Pons (tissue), 1 donor: Measurements from ENCODE around the gene PTGFRN.

Experiments used
- DNase-seq: peaks from one replicate; pipeline ENCODE4 v3.0.0-alpha.2; 2016; ENCODE audit warnings: low spot score

Gene PTGFRN

GRCh38 chr1:116889380-116889779 is 20.3 kb upstream of the PTGFRN start:
- DNase-seq: no peak

GRCh38 chr1:116891396-116892079 is 18.2 kb upstream of the PTGFRN start:
- DNase-seq: no peak

GRCh38 chr1:116895073-116895472 is 14.6 kb upstream of the PTGFRN start:
- no peak for DNase-seq

- no peak for DNase-seq
These were observed 10.2 kb upstream of the PTGFRN start for GRCh38 chr1:116899529-116899928.

- DNase-seq: no peak
These were observed 9.0 kb upstream of the PTGFRN start for GRCh38 chr1:116900471-116901365.

- no peak for DNase-seq
These were observed 7.7 kb upstream of the PTGFRN start for GRCh38 chr1:116902027-116902426.

- no peak for DNase-seq
These were observed 6.9 kb upstream of the PTGFRN start for GRCh38 chr1:116902723-116903383.

GRCh38 chr1:116904791-116905320 is 4.9 kb upstream of the PTGFRN start:
- no peak for DNase-seq

GRCh38 chr1:116906812-116907211 is 2.9 kb upstream of the PTGFRN start:
- no peak for DNase-seq

GRCh38 chr1:116907351-116907750 is 2.4 kb upstream of the PTGFRN start:
- DNase-seq: no peak

GRCh38 chr1:116908266-116908665 is 1.4 kb upstream of the PTGFRN start:
- no peak for DNase-seq

GRCh38 chr1:116908820-116909511 is 750 bp upstream of the PTGFRN start:
- DNase-seq: no peak

- DNase-seq: no peak
These were observed 867 bp downstream of the PTGFRN start for GRCh38 chr1:116910379-116911187.

GRCh38 chr1:116911188-116911553 is 1.5 kb downstream of the PTGFRN start:
- DNase-seq: no peak

- DNase-seq: no peak
These were observed 2.2 kb downstream of the PTGFRN start for GRCh38 chr1:116911779-116912469.

- DNase-seq: no peak
These were observed 3.1 kb downstream of the PTGFRN start for GRCh38 chr1:116912846-116913245.

- no peak for DNase-seq
These were observed 4.2 kb downstream of the PTGFRN start for GRCh38 chr1:116913941-116914340.

GRCh38 chr1:116914667-116915066 is 5.0 kb downstream of the PTGFRN start:
- DNase-seq: no peak

- no peak for DNase-seq
These were observed 5.5 kb downstream of the PTGFRN start for GRCh38 chr1:116915086-116915661.

GRCh38 chr1:116916002-116916401 is 6.3 kb downstream of the PTGFRN start:
- DNase-seq: no peak
